ENCODE results near the gene EMILIN3. TPM values are rescaled to one million over a fixed set of nuclear protein-coding genes. Genes with fewer than 3 reads are reported as not detected.

EMILIN3 gene
- total RNA-seq, 2 donors from 2014 or later: 0.14 to 0.27 TPM

DNA sequence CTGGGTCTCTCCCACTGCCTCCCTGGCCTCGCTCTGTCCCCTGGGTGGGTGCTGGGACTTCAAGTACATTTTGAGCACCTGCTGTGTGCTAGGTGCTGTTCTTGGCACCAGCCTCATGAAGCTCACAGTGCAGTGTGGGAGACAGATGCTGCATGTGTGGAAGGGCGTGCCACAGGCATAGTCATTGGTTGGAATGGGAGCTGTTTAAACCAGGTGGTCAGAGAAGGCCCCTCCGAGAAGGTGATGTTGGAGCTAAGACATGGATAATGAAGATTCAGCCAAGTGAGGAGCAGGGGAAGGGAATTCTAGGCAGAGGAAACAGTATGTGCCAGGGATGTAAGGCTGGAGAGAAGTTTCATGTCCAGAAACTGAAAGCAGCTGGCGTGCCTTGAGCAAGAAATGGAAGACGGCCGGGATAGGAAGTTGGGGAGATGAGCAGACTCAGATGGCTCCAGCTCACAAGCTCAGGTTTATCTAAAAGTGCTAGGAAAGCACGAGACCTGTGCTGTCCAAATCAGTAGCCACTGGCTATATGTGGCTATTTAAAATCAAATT, 16.1 kb downstream of the EMILIN3 start:
- TF ChIP-seq, protein P1, sequence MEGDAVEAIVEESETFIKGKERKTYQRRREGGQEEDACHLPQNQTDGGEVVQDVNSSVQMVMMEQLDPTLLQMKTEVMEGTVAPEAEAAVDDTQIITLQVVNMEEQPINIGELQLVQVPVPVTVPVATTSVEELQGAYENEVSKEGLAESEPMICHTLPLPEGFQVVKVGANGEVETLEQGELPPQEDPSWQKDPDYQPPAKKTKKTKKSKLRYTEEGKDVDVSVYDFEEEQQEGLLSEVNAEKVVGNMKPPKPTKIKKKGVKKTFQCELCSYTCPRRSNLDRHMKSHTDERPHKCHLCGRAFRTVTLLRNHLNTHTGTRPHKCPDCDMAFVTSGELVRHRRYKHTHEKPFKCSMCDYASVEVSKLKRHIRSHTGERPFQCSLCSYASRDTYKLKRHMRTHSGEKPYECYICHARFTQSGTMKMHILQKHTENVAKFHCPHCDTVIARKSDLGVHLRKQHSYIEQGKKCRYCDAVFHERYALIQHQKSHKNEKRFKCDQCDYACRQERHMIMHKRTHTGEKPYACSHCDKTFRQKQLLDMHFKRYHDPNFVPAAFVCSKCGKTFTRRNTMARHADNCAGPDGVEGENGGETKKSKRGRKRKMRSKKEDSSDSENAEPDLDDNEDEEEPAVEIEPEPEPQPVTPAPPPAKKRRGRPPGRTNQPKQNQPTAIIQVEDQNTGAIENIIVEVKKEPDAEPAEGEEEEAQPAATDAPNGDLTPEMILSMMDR (IDR thresholded peaks at IDR 0.05): no peak
- H3K27me3 ChIP-seq (replicated peaks; ENCODE audit: insufficient read depth): no peaks in the 10 kb centered on the region
- H3K27ac ChIP-seq: no peak overlapping the region
- no peak overlapping the region for H3K4me3 ChIP-seq
- H3K9me3 ChIP-seq: no peaks in the 10 kb centered on the region
- H3K4me1 ChIP-seq (ENCODE audit: control insufficient read depth in 1 of 2, low read depth in 2 of 2): no peaks in the 10 kb centered on the region
- H3K36me3 ChIP-seq: peaks cover 9% of the 10 kb centered on the region
- ATAC-seq (ENCODE audit: insufficient number of reproducible peaks, low FRiP score, low read depth): no peak
- no peak for DNase-seq (ENCODE audit: low spot score)

DNA sequence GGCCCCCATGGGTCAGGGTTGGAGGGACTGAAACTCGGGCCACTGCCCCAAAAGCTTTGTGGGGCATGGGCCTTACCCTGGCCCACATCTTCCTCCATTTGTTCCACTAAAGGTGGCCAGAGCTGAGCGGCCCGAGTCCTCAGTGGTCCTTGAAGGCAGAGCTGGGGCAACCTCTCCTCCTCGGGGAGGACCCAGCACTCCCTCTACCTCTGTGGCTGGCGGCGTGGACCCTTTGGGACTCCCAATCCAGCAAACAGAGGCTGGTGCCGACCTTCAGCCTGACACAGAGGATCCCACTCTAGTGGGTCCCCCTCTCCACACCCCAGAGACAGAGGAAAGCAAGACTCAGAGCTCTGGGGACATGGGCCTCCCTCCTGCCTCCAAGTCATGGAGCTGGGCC, 16.7 kb downstream of the EMILIN3 start:
- no peaks in the 10 kb centered on the region for H3K4me1 ChIP-seq (ENCODE audit: control insufficient read depth in 1 of 2, low read depth in 2 of 2)
- H3K27ac ChIP-seq: no peak overlapping the region
- peaks cover 9% of the 10 kb centered on the region for H3K36me3 ChIP-seq
- no peak overlapping the region for H3K4me3 ChIP-seq
- H3K27me3 ChIP-seq (replicated peaks; ENCODE audit: insufficient read depth): no peaks in the 10 kb centered on the region
- H3K9me3 ChIP-seq: no peaks in the 10 kb centered on the region
- TF ChIP-seq, protein P1 (IDR thresholded peaks at IDR 0.05): no peak
- no peak for DNase-seq (ENCODE audit: low spot score)
- no peak for ATAC-seq (ENCODE audit: insufficient number of reproducible peaks, low FRiP score, low read depth)

GRCh38 chr20:41349266-41349665, 17.4 kb downstream of the EMILIN3 start:
- Histone ChIP-seq H3K4me3 (no peak overlapping the region), H3K36me3 (peaks cover 9% of the 10 kb centered on the region), H3K9me3 (no peaks in the 10 kb centered on the region), H3K27ac (no peak overlapping the region), H3K4me1 (ENCODE audit: control insufficient read depth in 1 of 2, low read depth in 2 of 2) (no peaks in the 10 kb centered on the region), H3K27me3 (replicated peaks; ENCODE audit: insufficient read depth) (no peaks in the 10 kb centered on the region)
- no peak for ATAC-seq (ENCODE audit: insufficient number of reproducible peaks, low FRiP score, low read depth)
- TF ChIP-seq, protein P1 (IDR thresholded peaks at IDR 0.05): no peak
- DNase-seq (ENCODE audit: low spot score): no peak

DNA sequence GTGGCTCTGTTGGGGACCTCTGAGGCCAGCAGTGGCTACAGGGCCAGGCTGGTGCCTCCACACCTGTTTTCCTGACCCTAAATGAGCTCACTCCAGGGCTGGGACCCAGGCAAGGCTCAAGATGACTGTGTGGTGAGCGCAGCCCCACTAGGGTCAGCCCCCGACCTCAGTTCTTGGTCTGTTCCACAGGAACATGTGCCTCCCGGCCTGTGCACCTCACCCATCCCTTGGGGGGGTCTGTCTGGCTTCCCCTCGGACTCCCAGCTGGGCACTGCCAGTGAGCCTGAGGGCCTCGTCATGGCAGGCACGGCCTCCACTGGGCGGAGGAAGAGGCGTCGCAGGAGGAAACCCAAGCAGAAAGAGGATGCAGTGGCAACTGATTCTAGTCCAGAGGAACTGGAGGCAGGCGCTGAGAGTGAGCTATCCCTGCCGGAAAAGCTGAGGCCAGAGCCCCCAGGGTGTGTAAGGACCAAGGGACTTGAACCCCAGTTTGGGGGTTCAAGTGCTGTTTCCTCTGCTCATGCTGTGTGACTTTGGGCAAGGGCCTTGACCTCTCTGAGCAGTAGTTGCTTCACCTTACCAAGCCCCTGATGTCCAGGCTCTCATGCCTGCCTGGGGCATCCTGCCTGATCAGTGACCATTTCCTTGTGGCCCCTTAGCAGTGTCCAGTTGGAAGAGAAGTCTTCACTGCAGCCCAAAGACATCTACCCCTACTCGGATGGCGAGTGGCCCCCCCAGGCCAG, 18.0 kb downstream of the EMILIN3 start:
- peaks cover 9% of the 10 kb centered on the region for H3K36me3 ChIP-seq
- H3K4me1 ChIP-seq (ENCODE audit: control insufficient read depth in 1 of 2, low read depth in 2 of 2): no peaks in the 10 kb centered on the region
- H3K27me3 ChIP-seq (replicated peaks; ENCODE audit: insufficient read depth): no peaks in the 10 kb centered on the region
- H3K9me3 ChIP-seq: no peaks in the 10 kb centered on the region
- no peak for ATAC-seq (ENCODE audit: insufficient number of reproducible peaks, low FRiP score, low read depth)
- no peak overlapping the region for H3K4me3 ChIP-seq
- DNase-seq (ENCODE audit: low spot score): no peak
- TF ChIP-seq, protein P1 (IDR thresholded peaks at IDR 0.05): no peak
- H3K27ac ChIP-seq: no peak overlapping the region

DNA sequence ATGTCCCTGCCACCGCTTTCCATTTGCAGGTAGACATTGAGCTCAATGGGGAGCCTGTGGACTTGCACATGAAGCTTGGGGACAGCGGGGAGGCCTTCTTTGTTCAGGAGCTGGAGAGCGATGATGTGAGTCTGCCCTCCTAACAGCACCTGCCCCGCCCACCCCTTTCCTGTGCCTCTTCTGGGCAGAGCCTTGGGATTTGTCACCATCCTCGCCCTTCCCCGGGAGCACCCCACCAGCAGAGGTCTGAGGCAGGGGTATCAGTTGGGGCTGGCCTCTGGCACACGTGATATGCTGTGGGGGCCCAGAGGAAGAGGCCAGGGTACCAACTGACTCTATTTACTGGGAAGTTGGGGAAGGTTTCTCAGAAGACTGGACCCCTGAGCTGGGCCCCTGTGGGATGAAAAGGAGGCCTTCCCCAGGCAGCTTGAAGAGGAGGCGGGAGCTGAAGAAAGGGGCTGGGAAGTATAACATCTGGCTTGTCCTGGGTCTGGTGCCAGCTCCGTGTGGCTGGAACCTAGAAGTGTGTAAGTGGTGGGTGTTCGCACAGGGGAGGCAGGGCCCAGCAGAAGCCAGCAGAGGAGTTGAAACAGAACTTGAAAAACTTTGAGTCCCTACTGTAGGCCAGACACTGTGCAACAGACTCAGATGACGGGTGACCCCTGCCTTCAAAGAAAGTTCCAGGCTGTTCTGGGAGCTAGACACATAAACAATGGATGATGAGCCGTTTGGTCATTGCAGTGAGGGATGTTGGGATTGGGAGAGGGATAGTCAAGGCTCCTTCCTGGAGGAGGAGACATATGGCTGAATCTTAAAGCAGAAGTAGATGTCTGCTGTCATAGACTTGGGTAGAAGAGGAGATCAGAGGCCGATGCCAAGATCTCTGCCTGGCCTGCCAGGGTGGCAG, 18.8 kb downstream of the EMILIN3 start:
- no peak overlapping the region for H3K27ac ChIP-seq
- H3K27me3 ChIP-seq (replicated peaks; ENCODE audit: insufficient read depth): no peaks in the 10 kb centered on the region
- no peaks in the 10 kb centered on the region for H3K9me3 ChIP-seq
- no peak for ATAC-seq (ENCODE audit: insufficient number of reproducible peaks, low FRiP score, low read depth)
- TF ChIP-seq, protein P1 (IDR thresholded peaks at IDR 0.05): no peak
- H3K36me3 ChIP-seq: peaks cover 9% of the 10 kb centered on the region
- no peaks in the 10 kb centered on the region for H3K4me1 ChIP-seq (ENCODE audit: control insufficient read depth in 1 of 2, low read depth in 2 of 2)
- DNase-seq (ENCODE audit: low spot score): no peak
- H3K4me3 ChIP-seq: no peak overlapping the region
